ENCODE measurements around the gene DMGDH. TPM values are rescaled to one million over a fixed set of nuclear protein-coding genes. Genes with fewer than 3 reads are reported as not detected.

DMGDH gene
- total and polyA plus RNA-seq, 2 donors (not counting 3 experiments of a cell fraction or from before 2014, with no cell fraction given) = 0.11 TPM; not detected in 1

DNA sequence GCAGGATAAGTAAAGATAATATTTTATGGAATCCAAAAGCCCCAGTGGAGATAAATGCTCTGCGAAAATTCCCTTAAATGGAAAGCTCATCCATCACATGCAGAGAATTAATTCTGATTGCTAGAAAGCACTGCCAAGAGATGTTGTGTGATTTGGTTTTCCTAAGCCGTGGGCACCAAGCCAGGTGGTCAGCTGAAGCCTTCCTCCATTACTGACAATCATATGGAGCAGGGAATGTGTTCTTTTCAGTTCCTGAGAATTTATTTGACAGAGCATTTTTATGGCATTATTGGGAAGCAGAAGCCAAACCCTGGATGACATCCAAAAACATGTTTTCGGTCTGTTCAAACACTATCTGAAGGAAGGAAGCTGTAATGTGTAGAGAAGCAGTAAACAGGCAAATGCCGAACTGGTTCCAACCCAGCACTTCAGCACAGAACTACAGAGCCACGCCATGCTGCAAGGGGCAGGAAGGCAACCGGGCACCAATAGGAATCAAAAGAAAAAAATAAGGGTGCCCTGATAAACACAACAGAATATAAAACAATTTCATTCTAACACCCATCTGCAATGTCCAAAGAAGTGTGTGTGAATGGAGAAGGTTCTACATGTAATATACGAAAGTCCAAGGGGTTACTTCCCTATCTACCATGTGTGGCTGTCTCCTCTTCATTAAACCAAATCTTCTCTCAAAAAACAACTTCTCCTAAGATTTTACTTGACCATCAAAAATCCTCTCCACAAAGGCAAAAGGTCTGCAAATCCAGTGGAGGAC lies 96.6 kb downstream of the DMGDH start:
- peak; percentile 99 for DNase-seq (ENCODE audit: low read depth, low spot score)
- Histone ChIP-seq H3K9me3 (replicated peaks; ENCODE audit: control insufficient read depth, insufficient read depth, low read length) (no peaks in the 10 kb centered on the region), H3K4me1 (ENCODE audit: control insufficient read depth, extremely low read depth, insufficient read depth, low read length) (peaks cover 12% of the 10 kb centered on the region), H2AFZ (ENCODE audit: low read depth, low read length) (peak overlapping the region; percentile 84), H4K20me1 (replicated peaks; ENCODE audit: control insufficient read depth, extremely low read depth, insufficient read depth, low read length) (no peaks in the 10 kb centered on the region), H3K4me2 (ENCODE audit: insufficient read depth, low read length) (peak overlapping the region; percentile 74), H3K79me2 (ENCODE audit: control insufficient read depth, insufficient read depth, low read length) (no peaks in the 10 kb centered on the region), H3K27me3 (ENCODE audit: control insufficient read depth in 2 of 2, insufficient read depth in 2 of 2, low read length in 2 of 2) (no peaks in the 10 kb centered on the region), H3K36me3 (ENCODE audit: control insufficient read depth in 2 of 2, extremely low read depth in 1 of 2, insufficient read depth in 2 of 2, low read length in 2 of 2) (no peaks in the 10 kb centered on the region), H3K9ac (replicated peaks; ENCODE audit: extremely low read depth, insufficient read depth, low read length) (peak overlapping the region; percentile 17), H3K27ac (ENCODE audit: insufficient read depth, low read depth, low read length) (peak overlapping the region; percentile 4), H3K9me1 (replicated peaks; ENCODE audit: control insufficient read depth, extremely low read depth, insufficient read depth, low read length) (no peaks in the 10 kb centered on the region), H3K4me3 (replicated peaks in 1 of 3; ENCODE audit: insufficient read depth in 1 of 3, low read depth in 1 of 3, low read length in 3 of 3) (peak overlapping the region in 1 of 3 experiments; percentile 15)
- TF ChIP-seq, protein P1, sequence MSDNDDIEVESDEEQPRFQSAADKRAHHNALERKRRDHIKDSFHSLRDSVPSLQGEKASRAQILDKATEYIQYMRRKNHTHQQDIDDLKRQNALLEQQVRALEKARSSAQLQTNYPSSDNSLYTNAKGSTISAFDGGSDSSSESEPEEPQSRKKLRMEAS (IDR thresholded peaks at IDR 0.05; ENCODE audit: insufficient read depth, insufficient read length) = peak; percentile 3
- TF ChIP-seq EZH2 (IDR thresholded peaks at IDR 0.05; ENCODE audit: borderline replicate concordance, low read depth, low read length, severe bottlenecking) = no peak
- ChIA-PET CTCF (interaction anchor here (0.9 to 3.4 kb wide), 7 partner anchors 9 to 505 kb away, joined by 3 to 23 read pairs (median 4); no protein-coding TSS in a partner anchor), POLR2A (interaction anchor here (1.3 kb wide), 1 partner anchor 11 kb away, joined by 6 read pairs; no protein-coding TSS in a partner anchor)
- dilution Hi-C loops (cut with MboI; ENCODE audit: extremely low pct_ligation_motif_present, low sequenced_read_pairs) = no loop called here
- no TSS peak for BruUV-seq (replicated peaks)
- intact Hi-C loops (cut with micrococcal nuclease) = loop anchor here (1.0 to 2.0 kb wide), 2 partner anchors 11 to 64 kb away; no protein-coding TSS in a partner anchor
- FAIRE-seq = peak; percentile 94

DNA sequence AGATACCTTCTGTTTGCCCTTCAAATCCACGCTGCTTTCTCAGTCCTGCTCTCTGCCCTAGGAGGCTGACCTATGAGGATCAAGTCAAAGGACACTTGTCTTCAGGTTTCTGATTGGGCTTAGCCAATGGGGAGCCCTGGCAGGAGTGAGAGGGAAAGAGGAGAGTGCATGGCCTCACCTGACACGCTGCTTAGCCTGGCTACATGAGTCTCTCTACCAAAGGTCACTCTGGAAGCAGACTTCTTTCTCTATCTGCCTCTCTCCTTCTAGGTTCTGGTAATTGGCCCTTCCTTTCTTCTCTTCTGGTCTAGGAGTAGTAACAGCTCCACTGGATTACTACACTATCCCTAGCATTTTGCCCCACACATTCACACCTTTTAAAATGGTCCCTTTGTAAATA lies 97.5 kb downstream of the DMGDH start:
- FAIRE-seq = no peak
- DNase-seq (ENCODE audit: low read depth, low spot score) = no peak
- POLR2A ChIA-PET = interaction anchor here (1.3 kb wide), 1 partner anchor 12 kb away, joined by 6 read pairs; no protein-coding TSS in a partner anchor
- no peak overlapping the region for H3K9ac ChIP-seq (replicated peaks; ENCODE audit: extremely low read depth, insufficient read depth, low read length)
- peaks cover 12% of the 10 kb centered on the region for H3K4me1 ChIP-seq (ENCODE audit: control insufficient read depth, extremely low read depth, insufficient read depth, low read length)
- dilution Hi-C loops (cut with MboI; ENCODE audit: extremely low pct_ligation_motif_present, low sequenced_read_pairs) = no loop called here
- no peaks in the 10 kb centered on the region for H3K9me1 ChIP-seq (replicated peaks; ENCODE audit: control insufficient read depth, extremely low read depth, insufficient read depth, low read length)
- no peak overlapping the region for H3K4me2 ChIP-seq (ENCODE audit: insufficient read depth, low read length)
- H4K20me1 ChIP-seq (replicated peaks; ENCODE audit: control insufficient read depth, extremely low read depth, insufficient read depth, low read length) = no peaks in the 10 kb centered on the region
- no peaks in the 10 kb centered on the region for H3K36me3 ChIP-seq (ENCODE audit: control insufficient read depth in 2 of 2, extremely low read depth in 1 of 2, insufficient read depth in 2 of 2, low read length in 2 of 2)
- H3K9me3 ChIP-seq (replicated peaks; ENCODE audit: control insufficient read depth, insufficient read depth, low read length) = no peaks in the 10 kb centered on the region
- no peak overlapping the region for H3K27ac ChIP-seq (ENCODE audit: insufficient read depth, low read depth, low read length)
- H3K27me3 ChIP-seq (ENCODE audit: control insufficient read depth in 2 of 2, insufficient read depth in 2 of 2, low read length in 2 of 2) = no peaks in the 10 kb centered on the region
- no peaks in the 10 kb centered on the region for H3K79me2 ChIP-seq (ENCODE audit: control insufficient read depth, insufficient read depth, low read length)
- TF ChIP-seq FOS (IDR thresholded peaks at IDR 0.05; ENCODE audit: borderline replicate concordance, insufficient read depth, low read length) = no peak
- TF ChIP-seq, protein P1 (IDR thresholded peaks at IDR 0.05; ENCODE audit: insufficient read depth, insufficient read length) = no peak
- no peak for TF ChIP-seq GATA2 (IDR thresholded peaks at IDR 0.05; ENCODE audit: insufficient read depth, insufficient read length, low read depth, low read length)
- no peak for TF ChIP-seq POLR2AphosphoS5 (IDR thresholded peaks at IDR 0.05; ENCODE audit: insufficient read depth, low read depth, low read length)
- CTCF ChIA-PET = interaction anchor here (1.0 to 3.4 kb wide), 5 partner anchors 8 to 73 kb away, joined by 4 to 23 read pairs (median 7); no protein-coding TSS in a partner anchor
- intact Hi-C loops (cut with micrococcal nuclease) = loop anchor here (1.0 to 2.0 kb wide), 2 partner anchors 12 to 63 kb away; no protein-coding TSS in a partner anchor
- H2AFZ ChIP-seq (ENCODE audit: low read depth, low read length) = no peak overlapping the region
- no TSS peak for BruUV-seq (replicated peaks)
- no peak overlapping the region for H3K4me3 ChIP-seq (replicated peaks in 1 of 3; ENCODE audit: insufficient read depth in 1 of 3, low read depth in 1 of 3, low read length in 3 of 3)
